Upper lobe of left lung (tissue), 6 donors: ENCODE data around the gene AKAP6. TPM values are rescaled to one million over a fixed set of nuclear protein-coding genes. Genes with fewer than 3 reads are reported as not detected.

Experiments used
- ATAC-seq, 2 donors: fragments of 200-7000 bp; cut with Tn5 transposase; one replicate each; pipeline ENCODE4 v1.9.1; 2022; ENCODE audit warnings: mild to moderate bottlenecking in 2 of 2, moderate library complexity in 2 of 2; ENCODE audit not compliant: low FRiP score in 2 of 2
- DNase-seq, 2 donors: peaks; one replicate each; pipeline ENCODE4 v3.0.0-alpha.2; 2019 to 2020
- H3K27ac ChIP-seq, 4 donors: fragments of 200-600 bp; sonication (generic); one replicate each; pipeline ENCODE4 v1.5.1; 2016 to 2019
- H3K27me3 ChIP-seq, 4 donors: fragments of 200-600 bp; sonication (generic); one replicate each; pipeline ENCODE4 v1.5.1; 2017 to 2019
- H3K36me3 ChIP-seq, 4 donors: fragments of 200-600 bp; sonication (generic); one replicate each; pipeline ENCODE4 v1.5.1; 2016 to 2019
- H3K4me1 ChIP-seq, 4 donors: fragments of 200-600 bp; sonication (generic); one replicate each; pipeline ENCODE4 v1.5.1; 2018 to 2019
- H3K4me3 ChIP-seq, 4 donors: fragments of 200-600 bp; sonication (generic); one replicate each; pipeline ENCODE4 v1.5.1; 2017 to 2019; ENCODE audit warnings: mild to moderate bottlenecking in 2 of 4, moderate library complexity in 1 of 4
- H3K9me3 ChIP-seq, 4 donors: fragments of 200-600 bp; sonication (generic); one replicate each; pipeline ENCODE4 v1.5.1; 2018 to 2019
- EP300 ChIP-seq, 4 donors: sonication (generic); formaldehyde crosslinking; IDR thresholded peaks; one replicate each; pipeline ENCODE4 v1.5.1; 2017; ENCODE audit warnings: antibody characterized with exemption in 4 of 4, control low read depth in 2 of 4
- POLR2A ChIP-seq, 4 donors: fragments of 450-650 bp; IDR thresholded peaks; one replicate each; pipeline ENCODE4 v1.5.1; 2016 to 2017; ENCODE audit warnings: antibody characterized with exemption in 4 of 4, mild to moderate bottlenecking in 2 of 4
- POLR2AphosphoS5 ChIP-seq, 2 donors: sonication (generic); formaldehyde crosslinking; IDR thresholded peaks; one replicate each; pipeline ENCODE4 v1.5.1; 2017; ENCODE audit warnings: antibody characterized with exemption in 2 of 2
- WGBS, 2 donors: methylation state at CpG; one replicate each; pipeline ENCODE4 v1.1.5; 2017 to 2018; 5-methylcytosine and 5-hydroxymethylcytosine counted together
- total RNA-seq, 6 donors: library from RNA; depleted of rRNA in 4 of 6; stranded (reverse); fragments of >200 nt in 4 of 6; gene quantifications; one replicate each; pipeline versions ENCODE4 v1.1.0 to v1.2.1, GENCODE V29; 2016 to 2021
- TF ChIP-seq, protein P1 (sequence below), 6 experiments: fragments of 450-650 bp in 4 of 6; fragments of 200-600 bp in 2 of 6; sonication (generic) in 2 of 6; IDR thresholded peaks; one replicate each; pipeline ENCODE4 v1.5.1; 2016 to 2019; ENCODE audit warnings: antibody characterized with exemption in 6 of 6
- donor health status: DM: no; HTN: no; CAD: no; lungs with moderate emphysema.
- donor health status: DM: no; HTN: yes; CAD: no; lungs with severe emphysema.

The AKAP6 gene
- total RNA-seq, 6 donors from 2014 or later = 6.2 to 27.7 (median 10.7) TPM

DNA sequence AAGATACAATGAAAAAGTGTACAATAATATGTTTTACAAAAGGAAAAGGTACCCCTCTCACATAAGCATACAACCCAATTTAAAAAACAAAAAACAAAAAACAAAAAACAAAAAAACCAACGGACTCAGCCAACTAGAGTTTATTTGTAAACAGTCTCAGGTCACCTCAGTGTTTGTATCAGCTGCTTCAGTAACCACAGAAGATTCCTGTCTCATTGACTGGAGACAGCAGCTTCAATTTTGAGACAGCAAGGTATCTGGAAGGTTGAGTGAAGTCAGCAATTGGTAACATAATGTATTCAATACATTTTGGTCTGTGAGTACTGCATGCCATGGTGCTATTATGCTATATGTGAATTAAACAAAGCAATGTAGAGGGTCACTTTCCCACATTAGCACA lies 201.7 kb downstream of the AKAP6 start:
- no peaks in the 10 kb centered on the region for H3K4me1 ChIP-seq
- H3K27ac ChIP-seq = no peak overlapping the region
- 30 to 44% methylated on average over 1 of the region's 1 CpG for WGBS, 2 donors
- no peaks in the 10 kb centered on the region for H3K27me3 ChIP-seq
- no peak for ATAC-seq
- DNase-seq = no peak
- no peak for TF ChIP-seq POLR2AphosphoS5 (IDR thresholded peaks at IDR 0.05)
- TF ChIP-seq EP300 (IDR thresholded peaks at IDR 0.05) = no peak
- no peak for TF ChIP-seq POLR2A (IDR thresholded peaks at IDR 0.05)
- TF ChIP-seq, protein P1, sequence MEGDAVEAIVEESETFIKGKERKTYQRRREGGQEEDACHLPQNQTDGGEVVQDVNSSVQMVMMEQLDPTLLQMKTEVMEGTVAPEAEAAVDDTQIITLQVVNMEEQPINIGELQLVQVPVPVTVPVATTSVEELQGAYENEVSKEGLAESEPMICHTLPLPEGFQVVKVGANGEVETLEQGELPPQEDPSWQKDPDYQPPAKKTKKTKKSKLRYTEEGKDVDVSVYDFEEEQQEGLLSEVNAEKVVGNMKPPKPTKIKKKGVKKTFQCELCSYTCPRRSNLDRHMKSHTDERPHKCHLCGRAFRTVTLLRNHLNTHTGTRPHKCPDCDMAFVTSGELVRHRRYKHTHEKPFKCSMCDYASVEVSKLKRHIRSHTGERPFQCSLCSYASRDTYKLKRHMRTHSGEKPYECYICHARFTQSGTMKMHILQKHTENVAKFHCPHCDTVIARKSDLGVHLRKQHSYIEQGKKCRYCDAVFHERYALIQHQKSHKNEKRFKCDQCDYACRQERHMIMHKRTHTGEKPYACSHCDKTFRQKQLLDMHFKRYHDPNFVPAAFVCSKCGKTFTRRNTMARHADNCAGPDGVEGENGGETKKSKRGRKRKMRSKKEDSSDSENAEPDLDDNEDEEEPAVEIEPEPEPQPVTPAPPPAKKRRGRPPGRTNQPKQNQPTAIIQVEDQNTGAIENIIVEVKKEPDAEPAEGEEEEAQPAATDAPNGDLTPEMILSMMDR (IDR thresholded peaks at IDR 0.05) = no peak
- H3K36me3 ChIP-seq = no peaks in the 10 kb centered on the region
- no peak overlapping the region for H3K4me3 ChIP-seq
- no peaks in the 10 kb centered on the region for H3K9me3 ChIP-seq

DNA sequence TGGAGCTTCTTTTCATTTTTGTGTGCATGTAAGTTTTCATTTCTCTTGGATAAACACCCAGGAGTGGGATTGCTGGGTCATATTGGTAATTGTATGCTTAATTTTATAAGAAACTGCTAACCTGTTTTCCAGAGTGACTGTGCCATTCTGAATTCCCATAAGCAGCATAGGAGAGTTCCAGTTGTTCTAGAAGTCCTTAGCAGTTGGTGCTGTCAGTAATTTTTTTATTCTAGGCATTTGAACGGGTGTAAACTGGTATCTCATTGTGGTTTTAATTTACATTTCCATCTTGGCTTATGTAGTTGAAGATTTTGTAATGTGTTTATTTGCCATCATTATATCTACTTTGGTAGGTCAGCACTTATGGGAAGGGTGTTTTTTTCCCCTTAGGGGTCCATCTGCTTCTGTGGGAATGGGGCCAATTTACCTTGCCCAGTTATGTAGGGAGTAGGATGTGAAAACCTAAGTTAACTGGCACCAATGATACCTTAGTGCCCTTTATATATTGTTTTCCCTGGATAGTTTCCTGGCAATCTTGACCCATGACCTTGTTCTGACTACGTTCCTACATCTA lies 202.9 kb downstream of the AKAP6 start:
- WGBS, 2 donors = 74 to 82% methylated on average over 2 of the region's 2 CpGs
- ATAC-seq = no peak
- no peaks in the 10 kb centered on the region for H3K9me3 ChIP-seq

GRCh38 chr14:32534145-32534544 lies 205.0 kb downstream of the AKAP6 start:
- DNase-seq (no peak), ATAC-seq (no peak)
- Histone ChIP-seq H3K9me3 (no peaks in the 10 kb centered on the region), H3K27me3 (no peaks in the 10 kb centered on the region), H3K36me3 (no peaks in the 10 kb centered on the region), H3K27ac (no peak overlapping the region), H3K4me1 (no peaks in the 10 kb centered on the region), H3K4me3 (no peak overlapping the region)
- 68 to 86% methylated on average over 3 of the region's 3 CpGs for WGBS, 2 donors
- TF ChIP-seq POLR2AphosphoS5 (IDR thresholded peaks at IDR 0.05) = no peak

More for the DNA sequence above, 202.9 kb downstream of the AKAP6 start:
- no peak for DNase-seq
- Histone ChIP-seq H3K36me3 (no peaks in the 10 kb centered on the region), H3K4me3 (no peak overlapping the region), H3K4me1 (no peaks in the 10 kb centered on the region), H3K27ac (no peak overlapping the region), H3K27me3 (no peaks in the 10 kb centered on the region)
- TF ChIP-seq EP300 (IDR thresholded peaks at IDR 0.05) (no peak), POLR2A (IDR thresholded peaks at IDR 0.05) (no peak), POLR2AphosphoS5 (IDR thresholded peaks at IDR 0.05) (no peak)
- TF ChIP-seq, protein P1 (IDR thresholded peaks at IDR 0.05) = no peak

- H3K27me3 ChIP-seq = no peaks in the 10 kb centered on the region
- TF ChIP-seq, protein P1 (IDR thresholded peaks at IDR 0.05) = no peak
- TF ChIP-seq POLR2AphosphoS5 (IDR thresholded peaks at IDR 0.05) = no peak
- TF ChIP-seq POLR2A (IDR thresholded peaks at IDR 0.05) = no peak
- TF ChIP-seq EP300 (IDR thresholded peaks at IDR 0.05) = no peak
- DNase-seq (no peak), ATAC-seq (no peak)
- no peaks in the 10 kb centered on the region for H3K4me1 ChIP-seq
- no peak overlapping the region for H3K27ac ChIP-seq
- WGBS, 2 donors = 84 to 87% methylated on average over 2 of the region's 2 CpGs
- no peaks in the 10 kb centered on the region for H3K36me3 ChIP-seq
- H3K4me3 ChIP-seq = no peak overlapping the region
- no peaks in the 10 kb centered on the region for H3K9me3 ChIP-seq
Observed at GRCh38 chr14:32536175-32536574, 207.1 kb downstream of the AKAP6 start.

DNA sequence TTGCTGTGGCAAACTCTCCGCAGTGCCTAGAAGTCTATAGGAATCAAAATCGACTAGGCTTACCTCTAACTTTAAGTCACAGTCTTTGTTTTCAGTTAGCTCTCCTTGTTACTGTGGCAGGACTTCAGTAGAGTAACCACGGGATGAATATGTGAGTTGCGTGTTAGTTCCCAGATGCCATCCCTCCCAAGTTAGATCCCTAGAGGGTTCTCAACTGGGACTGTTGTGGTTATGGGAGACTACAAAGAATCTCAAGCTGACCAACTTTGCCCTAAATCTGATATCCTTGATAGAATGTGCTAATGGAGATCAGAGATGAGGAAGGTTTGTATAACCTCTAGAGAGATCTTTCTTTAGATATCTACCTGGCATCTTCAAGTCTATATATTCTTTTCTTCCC lies 208.1 kb downstream of the AKAP6 start:
- 87 to 93% methylated on average over 4 of the region's 4 CpGs for WGBS, 2 donors
- H3K9me3 ChIP-seq = no peaks in the 10 kb centered on the region
- no peak for DNase-seq
- H3K4me1 ChIP-seq = no peaks in the 10 kb centered on the region
- no peaks in the 10 kb centered on the region for H3K27me3 ChIP-seq
- H3K36me3 ChIP-seq = no peaks in the 10 kb centered on the region
- H3K4me3 ChIP-seq = no peak overlapping the region
- H3K27ac ChIP-seq = no peak overlapping the region
- TF ChIP-seq, protein P1 (IDR thresholded peaks at IDR 0.05) = no peak
- TF ChIP-seq POLR2AphosphoS5 (IDR thresholded peaks at IDR 0.05) (no peak), POLR2A (IDR thresholded peaks at IDR 0.05) (no peak), EP300 (IDR thresholded peaks at IDR 0.05) (no peak)
- ATAC-seq = no peak
